Fibroblast of upper back skin (primary cell): Measurements from ENCODE around the gene GOSR1.
"Not testable (repeated sequence)": the region's sequence is repeated elsewhere in the genome, so short reads cannot be mapped to it uniquely, and the experiment has no call there.

Experiments used
- DNase-seq: peaks from one replicate; pipeline ENCODE4 v3.0.0-alpha.2; 2013

The GOSR1 gene

GRCh38 chr17:30547778-30548573 is 70.8 kb downstream of the GOSR1 start:
- no peak for DNase-seq

GRCh38 chr17:30549181-30549580 is 72.0 kb downstream of the GOSR1 start:
- not testable (repeated sequence) for DNase-seq

- DNase-seq = no peak
Measured at GRCh38 chr17:30549864-30550511, 72.8 kb downstream of the GOSR1 start.

- DNase-seq = no peak
Measured at GRCh38 chr17:30550512-30551273, 73.5 kb downstream of the GOSR1 start.

GRCh38 chr17:30551274-30551995 is 74.2 kb downstream of the GOSR1 start:
- DNase-seq = not testable (repeated sequence)

- DNase-seq = no peak
Measured at GRCh38 chr17:30551996-30552339, 74.8 kb downstream of the GOSR1 start.

- no peak for DNase-seq
Measured at GRCh38 chr17:30552994-30553566, 75.9 kb downstream of the GOSR1 start.

- not testable (repeated sequence) for DNase-seq
Measured at GRCh38 chr17:30553823-30554440, 76.7 kb downstream of the GOSR1 start.

GRCh38 chr17:30554839-30555751 is 77.9 kb downstream of the GOSR1 start:
- peak; percentile 34 for DNase-seq

- DNase-seq = no peak
Measured at GRCh38 chr17:30555942-30556341, 78.7 kb downstream of the GOSR1 start.

- DNase-seq = no peak
Measured at GRCh38 chr17:30556374-30557332, 79.4 kb downstream of the GOSR1 start.

- DNase-seq = no peak
Measured at GRCh38 chr17:30557916-30558685, 80.9 kb downstream of the GOSR1 start.

GRCh38 chr17:30558686-30559545 is 81.7 kb downstream of the GOSR1 start:
- DNase-seq = no peak

- DNase-seq = no peak
Measured at GRCh38 chr17:30559656-30560055, 82.4 kb downstream of the GOSR1 start.

- DNase-seq = not testable (repeated sequence)
Measured at GRCh38 chr17:30560117-30561026, 83.2 kb downstream of the GOSR1 start.

GRCh38 chr17:30561766-30562165 is 84.6 kb downstream of the GOSR1 start:
- not testable (repeated sequence) for DNase-seq
